ENCODE data around the gene KCNK18.

GRCh38 chr10:117184296-117184695 is 13.0 kb upstream of the KCNK18 start:
- TF ChIP-seq CTCF (IDR thresholded peaks at IDR 0.05), result no peak
- TF ChIP-seq MAX (IDR thresholded peaks at IDR 0.05), result no peak
- no peak for TF ChIP-seq POLR2A (IDR thresholded peaks at IDR 0.05; ENCODE audit: low read length)
- no peak for TF ChIP-seq RAD21 (conservative IDR thresholded peaks at IDR 0.05 in 1 of 2, IDR thresholded peaks at IDR 0.05 in 1 of 2)
- no peak for TF ChIP-seq ZFP36 (IDR thresholded peaks at IDR 0.05; ENCODE audit: borderline replicate concordance, partially characterized antibody)
- TF ChIP-seq CHD2 (IDR thresholded peaks at IDR 0.05; ENCODE audit: low read length, partially characterized antibody), result no peak

All from A549 (cell line).